ENCODE data around the gene TPK1.

The TPK1 gene

GRCh38 chr7:144547888-144548287 lies 288.0 kb downstream of the TPK1 start:
- TF ChIP-seq, protein P1, sequence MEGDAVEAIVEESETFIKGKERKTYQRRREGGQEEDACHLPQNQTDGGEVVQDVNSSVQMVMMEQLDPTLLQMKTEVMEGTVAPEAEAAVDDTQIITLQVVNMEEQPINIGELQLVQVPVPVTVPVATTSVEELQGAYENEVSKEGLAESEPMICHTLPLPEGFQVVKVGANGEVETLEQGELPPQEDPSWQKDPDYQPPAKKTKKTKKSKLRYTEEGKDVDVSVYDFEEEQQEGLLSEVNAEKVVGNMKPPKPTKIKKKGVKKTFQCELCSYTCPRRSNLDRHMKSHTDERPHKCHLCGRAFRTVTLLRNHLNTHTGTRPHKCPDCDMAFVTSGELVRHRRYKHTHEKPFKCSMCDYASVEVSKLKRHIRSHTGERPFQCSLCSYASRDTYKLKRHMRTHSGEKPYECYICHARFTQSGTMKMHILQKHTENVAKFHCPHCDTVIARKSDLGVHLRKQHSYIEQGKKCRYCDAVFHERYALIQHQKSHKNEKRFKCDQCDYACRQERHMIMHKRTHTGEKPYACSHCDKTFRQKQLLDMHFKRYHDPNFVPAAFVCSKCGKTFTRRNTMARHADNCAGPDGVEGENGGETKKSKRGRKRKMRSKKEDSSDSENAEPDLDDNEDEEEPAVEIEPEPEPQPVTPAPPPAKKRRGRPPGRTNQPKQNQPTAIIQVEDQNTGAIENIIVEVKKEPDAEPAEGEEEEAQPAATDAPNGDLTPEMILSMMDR (IDR thresholded peaks at IDR 0.05; ENCODE audit: insufficient read depth, low read length, missing control alignments): no peak
- POLR2A ChIA-PET: no interaction called here
- H3K4me3 ChIP-seq (ENCODE audit: low read depth, low read length): no peak overlapping the region
- no peak for DNase-seq (ENCODE audit: low read depth, low spot score)
- CTCF ChIA-PET: no interaction called here

DNA sequence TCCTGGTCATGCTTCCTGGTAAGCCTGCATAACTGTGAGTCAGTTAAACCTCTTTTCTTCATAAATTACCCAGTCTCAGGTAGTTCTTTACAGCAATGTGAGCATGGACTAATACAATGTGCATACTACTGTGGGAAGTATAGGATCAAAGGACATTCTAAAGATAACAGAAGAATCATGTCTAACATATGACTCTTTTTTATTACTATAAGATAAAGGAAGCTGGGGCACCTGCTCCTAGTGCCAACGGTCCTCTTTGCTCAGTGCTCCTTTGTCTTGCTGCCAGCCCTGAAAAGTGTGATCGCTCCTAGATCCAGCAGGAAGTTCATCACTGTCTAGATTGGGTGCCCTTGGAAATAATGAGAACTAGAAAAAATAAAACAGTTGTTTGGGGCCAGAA lies 289.1 kb downstream of the TPK1 start:
- CTCF ChIA-PET: no interaction called here
- TF ChIP-seq, protein P1 (IDR thresholded peaks at IDR 0.05; ENCODE audit: insufficient read depth, low read length, missing control alignments): no peak
- no peak for DNase-seq (ENCODE audit: low read depth, low spot score)
- POLR2A ChIA-PET: no interaction called here
- no peak overlapping the region for H3K4me3 ChIP-seq (ENCODE audit: low read depth, low read length)

- no peak for DNase-seq (ENCODE audit: low read depth, low spot score)
- TF ChIP-seq, protein P1 (IDR thresholded peaks at IDR 0.05; ENCODE audit: insufficient read depth, low read length, missing control alignments): no peak
- ChIA-PET POLR2A (no interaction called here), CTCF (no interaction called here)
- H3K4me3 ChIP-seq (ENCODE audit: low read depth, low read length): no peak overlapping the region
Observed at GRCh38 chr7:144545330-144545729, 290.5 kb downstream of the TPK1 start.

GRCh38 chr7:144534655-144535395 lies 301.0 kb downstream of the TPK1 start:
- ChIA-PET POLR2A (no interaction called here), CTCF (no interaction called here)
- no peak overlapping the region for H3K4me3 ChIP-seq (ENCODE audit: low read depth, low read length)
- TF ChIP-seq, protein P1 (IDR thresholded peaks at IDR 0.05; ENCODE audit: insufficient read depth, low read length, missing control alignments): no peak
- no peak for DNase-seq (ENCODE audit: low read depth, low spot score)

DNA sequence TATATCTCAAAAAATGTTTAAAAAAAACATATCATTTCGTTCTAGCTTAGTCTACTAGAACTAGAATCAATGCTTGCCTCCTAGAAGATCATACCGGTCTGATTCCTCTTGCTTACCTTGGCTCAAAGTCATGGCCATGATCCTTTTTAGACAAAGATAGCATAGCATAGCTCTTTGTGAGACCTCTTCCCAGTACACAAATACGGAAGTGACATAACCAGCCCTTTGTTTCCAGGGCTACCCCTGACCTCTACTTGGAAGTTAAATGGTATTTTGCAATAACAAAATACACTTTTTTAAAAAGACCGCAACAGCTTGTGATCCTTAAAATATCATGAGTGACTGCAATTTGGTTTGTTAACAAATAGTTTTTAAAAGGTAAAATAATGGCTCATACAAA lies 301.7 kb downstream of the TPK1 start:
- CTCF ChIA-PET: no interaction called here
- POLR2A ChIA-PET: no interaction called here
- TF ChIP-seq, protein P1 (IDR thresholded peaks at IDR 0.05; ENCODE audit: insufficient read depth, low read length, missing control alignments): no peak

GRCh38 chr7:144531181-144531580 lies 304.7 kb downstream of the TPK1 start:
- POLR2A ChIA-PET: no interaction called here
- CTCF ChIA-PET: no interaction called here

More for the DNA sequence above, 301.7 kb downstream of the TPK1 start:
- H3K4me3 ChIP-seq (ENCODE audit: low read depth, low read length): no peak overlapping the region
- no peak for DNase-seq (ENCODE audit: low read depth, low spot score)

More at GRCh38 chr7:144531181-144531580, 304.7 kb downstream of the TPK1 start:
- DNase-seq (ENCODE audit: low read depth, low spot score): no peak
- H3K4me3 ChIP-seq (ENCODE audit: low read depth, low read length): no peak overlapping the region
- TF ChIP-seq, protein P1 (IDR thresholded peaks at IDR 0.05; ENCODE audit: insufficient read depth, low read length, missing control alignments): no peak
